Gastrocnemius medialis (tissue), 4 donors: Measurements from ENCODE around the gene PTPN23. TPM values are rescaled to one million over a fixed set of nuclear protein-coding genes. Genes with fewer than 3 reads are reported as not detected.

Source experiments
- ATAC-seq, 2 donors: fragments of 150-250 bp; one replicate each; pipeline ENCODE4 v1.9.1; 2016
- DNase-seq, 2 donors: peaks; one replicate each; pipeline ENCODE4 v3.0.0-alpha.2; 2019
- H3K27ac ChIP-seq, 4 donors: fragments of 200-600 bp; sonication (generic); 1 replicate in 1 of 4; 2 replicates in 3 of 4; pipeline ENCODE4 v1.5.1; 2016 to 2018; ENCODE audit warnings: mild to moderate bottlenecking in 2 of 4, moderate library complexity in 1 of 4
- H3K27me3 ChIP-seq, 3 donors: fragments of 200-600 bp; sonication (generic) in 2 of 3; 1 replicate in 1 of 3; 2 replicates in 2 of 3; pipeline versions ENCODE4 v1.5.1 to v1.6.0; 2016 to 2019; ENCODE audit warnings: mild to moderate bottlenecking in 1 of 3, moderate library complexity in 1 of 3
- H3K36me3 ChIP-seq, 2 donors: fragments of 200-600 bp; sonication (generic) in 1 of 2; one replicate each; pipeline ENCODE4 v1.5.1; 2017 to 2018
- H3K4me1 ChIP-seq, 2 donors: fragments of 200-600 bp; sonication (generic) in 1 of 2; one replicate each; pipeline ENCODE4 v1.5.1; 2016 to 2017; ENCODE audit warnings: mild to moderate bottlenecking in 2 of 2
- H3K4me3 ChIP-seq, 4 donors: fragments of 200-600 bp; sonication (generic) in 3 of 4; 1 replicate in 1 of 4; 2 replicates in 3 of 4; pipeline ENCODE4 v1.5.1; 2016 to 2019; ENCODE audit warnings: mild to moderate bottlenecking in 2 of 4
- H3K9me3 ChIP-seq, 3 donors: fragments of 200-600 bp; sonication (generic) in 2 of 3; 1 replicate in 1 of 3; 2 replicates in 2 of 3; pipeline ENCODE4 v1.5.1; 2016 to 2019
- CTCF ChIP-seq, 5 experiments: fragments of 450-650 bp in 3 of 5; fragments of 200-600 bp in 2 of 5; sonication (generic) in 2 of 5; IDR thresholded peaks in 4 of 5; conservative IDR thresholded peaks in 1 of 5; 1 replicate in 4 of 5; 2 replicates in 1 of 5; pipeline ENCODE4 v1.5.1; 2016 to 2019; ENCODE audit warnings: antibody characterized with exemption in 5 of 5, mild to moderate bottlenecking in 3 of 5, moderate library complexity in 3 of 5
- POLR2A ChIP-seq, 2 donors: fragments of 450-650 bp; IDR thresholded peaks; one replicate each; pipeline ENCODE4 v1.6.1; 2017; ENCODE audit warnings: antibody characterized with exemption in 2 of 2, mild to moderate bottlenecking in 2 of 2, moderate library complexity in 2 of 2
- in situ Hi-C, 4 donors: fragments of 200-750 bp; cut with MboI; loops; one replicate each; pipeline versions ENCODE4 v1.15.0 to v1.8.0; 2017; ENCODE audit warnings: low sequenced_read_pairs in 4 of 4
- intact Hi-C: fragments of 100-400 bp; cut with DNase I; formaldehyde crosslinking; loops from one replicate; pipeline ENCODE4 v1.15.1; 2023; ENCODE audit warnings: low total_unique reads
- total RNA-seq, 4 donors: library from RNA; depleted of rRNA; stranded (reverse); fragments of >200 nt; gene quantifications; one replicate each; pipeline versions ENCODE4 v1.1.0 to v1.2.3, GENCODE V29; 2016

The PTPN23 gene
- total RNA-seq, 4 donors from 2014 or later, result 10.5 to 37.3 (median 23.7) TPM

- no peak overlapping the region for H3K27ac ChIP-seq
- no peaks in the 10 kb centered on the region for H3K9me3 ChIP-seq
- no peaks in the 10 kb centered on the region for H3K27me3 ChIP-seq
- H3K36me3 ChIP-seq, result peaks cover 0 to 57% of the 10 kb centered on the region in 2 donors
- DNase-seq, result no peak
- no peak overlapping the region for H3K4me3 ChIP-seq
- ATAC-seq, result no peak
- TF ChIP-seq CTCF (IDR thresholded peaks at IDR 0.05 in 4 of 5, conservative IDR thresholded peaks at IDR 0.05 in 1 of 5) (no peak), POLR2A (IDR thresholded peaks at IDR 0.05) (no peak)
- H3K4me1 ChIP-seq, result no peaks in the 10 kb centered on the region
- intact Hi-C loops (no loop called here), in situ Hi-C loops (loop anchor here in 1 of 4 donors (10.0 kb wide), 1 partner anchor 46 kb away; the partner anchor contains the start of gene SCAP)
Observed at GRCh38 chr3:47428662-47429061, 47.8 kb downstream of the PTPN23 start.

- Histone ChIP-seq H3K4me1 (no peaks in the 10 kb centered on the region), H3K27ac (no peak overlapping the region), H3K9me3 (no peaks in the 10 kb centered on the region), H3K4me3 (no peak overlapping the region), H3K27me3 (no peaks in the 10 kb centered on the region), H3K36me3 (peaks cover 0 to 60% of the 10 kb centered on the region in 2 donors)
- TF ChIP-seq POLR2A (IDR thresholded peaks at IDR 0.05) (no peak), CTCF (IDR thresholded peaks at IDR 0.05 in 4 of 5, conservative IDR thresholded peaks at IDR 0.05 in 1 of 5) (no peak)
- intact Hi-C loops, result no loop called here
- ATAC-seq, result no peak
- no peak for DNase-seq
- in situ Hi-C loops, result loop anchor here in 1 of 4 donors (10.0 kb wide), 1 partner anchor 45 kb away; the partner anchor contains the start of gene SCAP
Observed at GRCh38 chr3:47429476-47430270, 48.9 kb downstream of the PTPN23 start.

- Histone ChIP-seq H3K9me3 (no peaks in the 10 kb centered on the region), H3K27ac (no peak overlapping the region), H3K4me3 (no peak overlapping the region), H3K4me1 (no peaks in the 10 kb centered on the region), H3K27me3 (no peaks in the 10 kb centered on the region), H3K36me3 (peaks cover 0 to 55% of the 10 kb centered on the region in 2 donors)
- TF ChIP-seq POLR2A (IDR thresholded peaks at IDR 0.05) (no peak), CTCF (IDR thresholded peaks at IDR 0.05 in 4 of 5, conservative IDR thresholded peaks at IDR 0.05 in 1 of 5) (no peak)
- DNase-seq (no peak), ATAC-seq (no peak)
- in situ Hi-C loops, result no loop called here
- intact Hi-C loops, result no loop called here
Observed at GRCh38 chr3:47430606-47431005, 49.8 kb downstream of the PTPN23 start.

GRCh38 chr3:47431225-47431624 lies 50.4 kb downstream of the PTPN23 start:
- H3K4me3 ChIP-seq, result no peak overlapping the region
- no peaks in the 10 kb centered on the region for H3K27me3 ChIP-seq
- ATAC-seq, result no peak
- intact Hi-C loops, result no loop called here
- no peaks in the 10 kb centered on the region for H3K9me3 ChIP-seq
- in situ Hi-C loops, result no loop called here
- no peak overlapping the region for H3K27ac ChIP-seq
- H3K36me3 ChIP-seq, result peaks cover 0 to 49% of the 10 kb centered on the region in 2 donors
- no peak for DNase-seq
- no peaks in the 10 kb centered on the region for H3K4me1 ChIP-seq
- TF ChIP-seq CTCF (IDR thresholded peaks at IDR 0.05 in 4 of 5, conservative IDR thresholded peaks at IDR 0.05 in 1 of 5) (no peak), POLR2A (IDR thresholded peaks at IDR 0.05) (no peak)
